DND-41 (cell line): ENCODE measurements around the gene ARHGAP18.

ENCODE experiments used
- EZH2 ChIP-seq: IDR thresholded peaks from 3 replicates; pipeline ENCODE4 v1.6.1; 2012; ENCODE audit warnings: borderline replicate concordance, low read depth, mild to moderate bottlenecking, moderate library complexity, low read length, inconsistent platforms; ENCODE audit not compliant: severe bottlenecking
- TF ChIP-seq, protein P1 (sequence below): IDR thresholded peaks from 2 replicates; pipeline ENCODE4 v1.5.1; 2012; ENCODE audit warnings: borderline replicate concordance, low read length, moderate library complexity, mild to moderate bottlenecking; ENCODE audit not compliant: poor library complexity, severe bottlenecking; ENCODE audit errors: extremely low read depth

DNA sequence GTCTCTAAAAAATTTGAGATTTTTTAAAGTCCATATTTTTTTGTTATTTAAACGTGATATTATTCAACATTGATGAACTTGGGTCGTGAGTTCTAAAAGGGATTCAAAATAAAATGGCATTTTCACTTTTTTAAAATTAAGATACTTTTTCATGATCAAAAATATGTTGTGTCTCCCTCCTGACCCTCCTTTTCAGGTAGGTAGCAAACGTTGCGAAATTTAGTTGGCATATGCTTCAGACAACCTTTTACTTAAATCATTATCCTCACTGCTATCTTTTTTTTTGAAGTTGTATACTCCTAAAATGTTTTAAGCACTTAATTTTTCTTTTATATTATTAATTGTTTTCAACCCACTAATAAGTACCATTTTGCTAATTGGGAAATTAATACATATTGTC lies 133.5 kb downstream of the ARHGAP18 start:
- TF ChIP-seq, protein P1, sequence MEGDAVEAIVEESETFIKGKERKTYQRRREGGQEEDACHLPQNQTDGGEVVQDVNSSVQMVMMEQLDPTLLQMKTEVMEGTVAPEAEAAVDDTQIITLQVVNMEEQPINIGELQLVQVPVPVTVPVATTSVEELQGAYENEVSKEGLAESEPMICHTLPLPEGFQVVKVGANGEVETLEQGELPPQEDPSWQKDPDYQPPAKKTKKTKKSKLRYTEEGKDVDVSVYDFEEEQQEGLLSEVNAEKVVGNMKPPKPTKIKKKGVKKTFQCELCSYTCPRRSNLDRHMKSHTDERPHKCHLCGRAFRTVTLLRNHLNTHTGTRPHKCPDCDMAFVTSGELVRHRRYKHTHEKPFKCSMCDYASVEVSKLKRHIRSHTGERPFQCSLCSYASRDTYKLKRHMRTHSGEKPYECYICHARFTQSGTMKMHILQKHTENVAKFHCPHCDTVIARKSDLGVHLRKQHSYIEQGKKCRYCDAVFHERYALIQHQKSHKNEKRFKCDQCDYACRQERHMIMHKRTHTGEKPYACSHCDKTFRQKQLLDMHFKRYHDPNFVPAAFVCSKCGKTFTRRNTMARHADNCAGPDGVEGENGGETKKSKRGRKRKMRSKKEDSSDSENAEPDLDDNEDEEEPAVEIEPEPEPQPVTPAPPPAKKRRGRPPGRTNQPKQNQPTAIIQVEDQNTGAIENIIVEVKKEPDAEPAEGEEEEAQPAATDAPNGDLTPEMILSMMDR = no peak
- TF ChIP-seq EZH2 = no peak
